AG10803 (cell line): ENCODE data around the gene FBXO38.

Experiments used
- DNase-seq: peaks from one replicate; pipeline ENCODE4 v3.0.0; 2010; ENCODE audit warnings: low read depth
- H3K4me3 ChIP-seq: 2 replicates; pipeline ENCODE4 v1.5.1; 2011; ENCODE audit warnings: mild to moderate bottlenecking, low read length, control low read depth
- CTCF ChIP-seq: conservative IDR thresholded peaks from 2 replicates; pipeline ENCODE4 v1.5.1; 2011; ENCODE audit warnings: mild to moderate bottlenecking, low read length, control low read depth, inconsistent platforms

The FBXO38 gene

GRCh38 chr5:148343603-148344487 is 39.9 kb upstream of the FBXO38 start:
- TF ChIP-seq CTCF: no peak
- DNase-seq: no peak
- no peak overlapping the region for H3K4me3 ChIP-seq

- no peak overlapping the region for H3K4me3 ChIP-seq
- no peak for DNase-seq
- TF ChIP-seq CTCF: no peak
Measured at GRCh38 chr5:148347706-148348105, 36.1 kb upstream of the FBXO38 start.

GRCh38 chr5:148352696-148353095 is 31.1 kb upstream of the FBXO38 start:
- no peak for TF ChIP-seq CTCF
- H3K4me3 ChIP-seq: no peak overlapping the region
- no peak for DNase-seq

GRCh38 chr5:148353634-148354033 is 30.1 kb upstream of the FBXO38 start:
- DNase-seq: no peak
- TF ChIP-seq CTCF: no peak
- no peak overlapping the region for H3K4me3 ChIP-seq

GRCh38 chr5:148364343-148364742 is 19.4 kb upstream of the FBXO38 start:
- no peak for TF ChIP-seq CTCF

GRCh38 chr5:148368299-148368698 is 15.5 kb upstream of the FBXO38 start:
- no peak for DNase-seq
- TF ChIP-seq CTCF: no peak
- no peak overlapping the region for H3K4me3 ChIP-seq

More at GRCh38 chr5:148364343-148364742, 19.4 kb upstream of the FBXO38 start:
- no peak overlapping the region for H3K4me3 ChIP-seq
- no peak for DNase-seq

GRCh38 chr5:148372166-148372725 is 11.5 kb upstream of the FBXO38 start:
- DNase-seq: no peak
- no peak overlapping the region for H3K4me3 ChIP-seq
- TF ChIP-seq CTCF: no peak
